NCI-H2227 treated with DMSO at 0.1 percent for 48 hours (cell line): Measurements from ENCODE around the gene KNL1.
A peak's percentile ranks its signal among the peaks of the same experiment; 100 is the strongest.
"Not testable (repeated sequence)": the region's sequence is repeated elsewhere in the genome, so short reads cannot be mapped to it uniquely, and the experiment has no call there.

Experiments used
- DNase-seq: peaks from one replicate; lab custom pipeline; 2025; lab: John Stamatoyannopoulos, UW

KNL1 gene

GRCh38 chr15:40584191-40584590 is 9.9 kb upstream of the KNL1 start:
- DNase-seq = no peak

- no peak for DNase-seq
Measured at GRCh38 chr15:40590667-40591050, 3.4 kb upstream of the KNL1 start.

GRCh38 chr15:40591389-40591788 is 2.7 kb upstream of the KNL1 start:
- peak; percentile 13 for DNase-seq

- no peak for DNase-seq
Measured at GRCh38 chr15:40593165-40593564, 884 bp upstream of the KNL1 start.

GRCh38 chr15:40594429-40594836 is 384 bp downstream of the KNL1 start:
- peak; percentile 37 for DNase-seq

GRCh38 chr15:40595219-40595618 is 1.2 kb downstream of the KNL1 start:
- DNase-seq = no peak

GRCh38 chr15:40595773-40596172 is 1.7 kb downstream of the KNL1 start:
- no peak for DNase-seq

GRCh38 chr15:40597024-40597423 is 3.0 kb downstream of the KNL1 start:
- DNase-seq = no peak

GRCh38 chr15:40598126-40598525 is 4.1 kb downstream of the KNL1 start:
- no peak for DNase-seq

- no peak for DNase-seq
Measured at GRCh38 chr15:40598672-40599071, 4.6 kb downstream of the KNL1 start.

- no peak for DNase-seq
Measured at GRCh38 chr15:40600956-40601355, 6.9 kb downstream of the KNL1 start.

- DNase-seq = no peak
Measured at GRCh38 chr15:40603935-40604334, 9.9 kb downstream of the KNL1 start.

- DNase-seq = no peak
Measured at GRCh38 chr15:40613080-40613479, 19.0 kb downstream of the KNL1 start.

- DNase-seq = no peak
Measured at GRCh38 chr15:40618023-40618422, 24.0 kb downstream of the KNL1 start.

GRCh38 chr15:40618906-40619305 is 24.9 kb downstream of the KNL1 start:
- no peak for DNase-seq

- DNase-seq = no peak
Measured at GRCh38 chr15:40623361-40623760, 29.3 kb downstream of the KNL1 start.

GRCh38 chr15:40630313-40630712 is 36.3 kb downstream of the KNL1 start:
- no peak for DNase-seq

- no peak for DNase-seq
Measured at GRCh38 chr15:40633178-40633577, 39.1 kb downstream of the KNL1 start.

- no peak for DNase-seq
Measured at GRCh38 chr15:40637221-40637745, 43.2 kb downstream of the KNL1 start.

- DNase-seq = no peak
Measured at GRCh38 chr15:40639677-40640076, 45.6 kb downstream of the KNL1 start.

- DNase-seq = no peak
Measured at GRCh38 chr15:40647523-40647922, 53.5 kb downstream of the KNL1 start.

GRCh38 chr15:40650479-40650878 is 56.4 kb downstream of the KNL1 start:
- DNase-seq = no peak

- DNase-seq = no peak
Measured at GRCh38 chr15:40660686-40661085, 66.6 kb downstream of the KNL1 start.

GRCh38 chr15:40664909-40665308 is 70.9 kb downstream of the KNL1 start:
- DNase-seq = no peak

GRCh38 chr15:40676290-40676689 is 82.2 kb downstream of the KNL1 start:
- not testable (repeated sequence) for DNase-seq
